ENCODE measurements around the gene FMN1.

The FMN1 gene

GRCh38 chr15:32778391-32779176 lies 415.9 kb downstream of the FMN1 start:
- no peak for TF ChIP-seq EP300 (IDR thresholded peaks at IDR 0.05; ENCODE audit: borderline replicate concordance)
- TF ChIP-seq REST (IDR thresholded peaks at IDR 0.05; ENCODE audit: low read depth): no peak
- TF ChIP-seq ZBTB7A (IDR thresholded peaks at IDR 0.05; ENCODE audit: low read depth): no peak
- TF ChIP-seq RAD21 (IDR thresholded peaks at IDR 0.05; ENCODE audit: low read depth): no peak
- TF ChIP-seq, protein P1, sequence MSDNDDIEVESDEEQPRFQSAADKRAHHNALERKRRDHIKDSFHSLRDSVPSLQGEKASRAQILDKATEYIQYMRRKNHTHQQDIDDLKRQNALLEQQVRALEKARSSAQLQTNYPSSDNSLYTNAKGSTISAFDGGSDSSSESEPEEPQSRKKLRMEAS (IDR thresholded peaks at IDR 0.05): no peak
- TF ChIP-seq TCF12 (IDR thresholded peaks at IDR 0.05; ENCODE audit: low read depth): no peak
- no peak for TF ChIP-seq TAF1 (IDR thresholded peaks at IDR 0.05; ENCODE audit: low read depth)
- no peak for TF ChIP-seq TEAD4 (IDR thresholded peaks at IDR 0.05)
- no peak for TF ChIP-seq CEBPB (IDR thresholded peaks at IDR 0.05)
- TF ChIP-seq NFIC (IDR thresholded peaks at IDR 0.05): no peak
- no peak for TF ChIP-seq FOXM1 (IDR thresholded peaks at IDR 0.05; ENCODE audit: borderline replicate concordance, low read depth)
- TF ChIP-seq YY1 (IDR thresholded peaks at IDR 0.05; ENCODE audit: low read depth): no peak
- TF ChIP-seq CREB1 (IDR thresholded peaks at IDR 0.05; ENCODE audit: low read depth): no peak
- TF ChIP-seq USF1 (IDR thresholded peaks at IDR 0.05): no peak
- no peak for TF ChIP-seq EGR1 (IDR thresholded peaks at IDR 0.05)

DNA sequence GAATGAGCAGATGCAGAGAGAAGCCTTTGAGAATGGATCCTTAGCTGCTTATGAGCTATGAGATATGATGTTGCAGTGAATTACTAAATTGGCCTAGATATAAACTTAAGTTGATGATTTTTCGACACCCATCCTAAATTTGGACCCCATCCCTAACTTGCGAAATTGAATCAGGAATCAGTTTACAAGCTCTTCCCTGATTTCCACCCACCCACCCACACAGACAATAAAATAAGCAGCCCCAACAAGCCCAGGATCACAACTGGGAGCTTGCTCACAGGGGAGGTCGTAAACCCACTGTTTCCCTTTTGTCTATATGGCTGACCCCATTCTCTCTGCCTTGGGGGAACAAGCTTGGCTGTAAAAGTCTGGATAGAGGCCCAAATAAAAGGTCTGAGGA lies 419.4 kb downstream of the FMN1 start:
- no peak for TF ChIP-seq CEBPB (IDR thresholded peaks at IDR 0.05)
- TF ChIP-seq RAD21 (IDR thresholded peaks at IDR 0.05; ENCODE audit: low read depth): no peak
- no peak for TF ChIP-seq ZBTB7A (IDR thresholded peaks at IDR 0.05; ENCODE audit: low read depth)
- no peak for TF ChIP-seq USF1 (IDR thresholded peaks at IDR 0.05)
- TF ChIP-seq FOXM1 (IDR thresholded peaks at IDR 0.05; ENCODE audit: borderline replicate concordance, low read depth): no peak
- TF ChIP-seq TAF1 (IDR thresholded peaks at IDR 0.05; ENCODE audit: low read depth): no peak
- TF ChIP-seq TCF12 (IDR thresholded peaks at IDR 0.05; ENCODE audit: low read depth): no peak

DNA sequence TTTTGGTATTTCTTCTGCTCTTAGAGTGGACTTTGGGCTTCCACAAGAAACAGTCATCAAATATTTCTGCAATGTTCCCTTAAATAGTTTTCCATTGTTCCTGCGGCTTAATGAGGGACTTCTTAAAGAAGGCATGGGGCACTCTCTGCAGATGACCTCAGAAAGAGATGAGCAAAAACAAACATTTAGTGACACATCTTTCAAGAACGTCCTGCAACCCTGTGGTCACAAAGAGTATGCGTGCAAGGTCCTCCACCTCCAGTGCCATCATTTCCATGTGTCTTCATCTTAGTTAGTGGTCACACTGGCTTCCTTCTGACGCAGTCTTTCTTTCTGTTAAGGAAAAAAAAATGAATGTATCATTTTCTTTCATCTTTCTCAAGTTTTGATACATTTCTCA lies 420.5 kb downstream of the FMN1 start:
- TF ChIP-seq ZBTB7A (IDR thresholded peaks at IDR 0.05; ENCODE audit: low read depth): no peak
- TF ChIP-seq FOXM1 (IDR thresholded peaks at IDR 0.05; ENCODE audit: borderline replicate concordance, low read depth): no peak

DNA sequence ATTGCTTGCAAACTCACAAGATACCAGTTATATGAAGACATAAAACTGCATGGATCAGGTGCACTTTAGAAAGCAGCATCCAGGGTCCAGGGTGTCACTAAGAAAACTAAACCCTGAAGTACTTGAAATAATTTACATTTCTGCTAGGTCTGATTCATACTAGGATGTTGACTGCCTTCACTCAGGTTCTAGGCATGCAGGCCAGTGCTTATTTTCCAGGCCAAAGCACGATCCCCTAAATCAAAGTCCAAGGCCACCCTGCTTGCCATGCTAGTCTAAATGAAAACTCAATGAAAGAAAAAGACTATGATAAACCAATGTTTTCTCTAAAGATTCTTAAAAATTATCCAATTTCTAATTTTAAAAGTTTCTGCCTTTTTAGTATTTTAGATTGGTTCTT lies 427.3 kb downstream of the FMN1 start:
- TF ChIP-seq ZBTB7A (IDR thresholded peaks at IDR 0.05; ENCODE audit: low read depth) (no peak), CREB1 (IDR thresholded peaks at IDR 0.05; ENCODE audit: low read depth) (no peak)

- TF ChIP-seq YY1 (IDR thresholded peaks at IDR 0.05; ENCODE audit: low read depth) (no peak), EGR1 (IDR thresholded peaks at IDR 0.05) (no peak), CEBPB (IDR thresholded peaks at IDR 0.05) (no peak), CREB1 (IDR thresholded peaks at IDR 0.05; ENCODE audit: low read depth) (no peak), TAF1 (IDR thresholded peaks at IDR 0.05; ENCODE audit: low read depth) (no peak), USF1 (IDR thresholded peaks at IDR 0.05) (no peak), REST (IDR thresholded peaks at IDR 0.05; ENCODE audit: low read depth) (no peak), RAD21 (IDR thresholded peaks at IDR 0.05; ENCODE audit: low read depth) (no peak), TEAD4 (IDR thresholded peaks at IDR 0.05) (no peak), TCF12 (IDR thresholded peaks at IDR 0.05; ENCODE audit: low read depth) (no peak), NFIC (IDR thresholded peaks at IDR 0.05) (no peak), ZBTB7A (IDR thresholded peaks at IDR 0.05; ENCODE audit: low read depth) (no peak), EP300 (IDR thresholded peaks at IDR 0.05; ENCODE audit: borderline replicate concordance) (no peak), FOXM1 (IDR thresholded peaks at IDR 0.05; ENCODE audit: borderline replicate concordance, low read depth) (no peak)
- TF ChIP-seq, protein P1 (IDR thresholded peaks at IDR 0.05): no peak
Observed at GRCh38 chr15:32766101-32766500, 428.4 kb downstream of the FMN1 start.

DNA sequence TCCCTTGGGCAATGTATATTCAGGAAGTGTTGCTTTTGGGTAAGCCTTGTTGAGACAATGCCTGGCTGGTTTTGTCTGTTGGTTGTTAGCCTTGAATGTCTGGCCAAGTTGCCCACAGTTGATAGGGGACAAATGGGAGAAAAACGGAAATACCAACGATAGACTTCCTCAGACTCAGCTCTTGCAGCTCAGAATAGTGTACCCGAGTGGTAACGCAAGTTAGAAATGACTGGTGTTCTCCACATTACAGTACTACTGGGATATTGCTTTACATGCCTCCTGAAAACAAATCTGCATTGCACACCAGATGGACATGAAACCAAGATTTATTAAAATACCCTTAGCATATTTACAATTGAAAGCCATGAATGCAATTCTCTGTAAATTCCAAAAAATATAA lies 429.3 kb downstream of the FMN1 start:
- TF ChIP-seq REST (IDR thresholded peaks at IDR 0.05; ENCODE audit: low read depth): no peak

Measured in Ishikawa (cell line).